SK-N-SH treated with all-trans-retinoic acid at 6 μM for 48 hours (cell line): ENCODE data around the gene PARK7.
A peak's percentile ranks its signal among the peaks of the same experiment; 100 is the strongest.

ENCODE experiments used
- ATAC-seq: fragments of 200-7000 bp; cut with Tn5 transposase; 3 replicates; pipeline ENCODE4 v1.9.1; 2020; ENCODE audit warnings: mild to moderate bottlenecking, moderate library complexity
- BACH2 ChIP-seq: fragments of 250-450 bp; sonication (Bioruptor Pico); IDR thresholded peaks from 2 replicates; pipeline ENCODE4 v1.9.0; 2021; ENCODE audit warnings: mild to moderate bottlenecking, borderline replicate concordance
- CSDC2 ChIP-seq: fragments of 250-450 bp; sonication (Bioruptor Pico); IDR thresholded peaks from 2 replicates; pipeline ENCODE4 v1.5.0; 2020; ENCODE audit warnings: mild to moderate bottlenecking, moderate library complexity
- GLIS3 ChIP-seq: fragments of 250-450 bp; sonication (Bioruptor Pico); IDR thresholded peaks from 2 replicates; pipeline ENCODE4 v1.5.0; 2020; ENCODE audit warnings: mild to moderate bottlenecking, moderate library complexity
- ISL1 ChIP-seq: fragments of 250-450 bp; sonication (Bioruptor Pico); IDR thresholded peaks from 2 replicates; pipeline ENCODE4 v2.1.2; 2022; ENCODE audit warnings: mild to moderate bottlenecking, moderate library complexity
- OSR1 ChIP-seq: fragments of 250-450 bp; sonication (Bioruptor Pico); IDR thresholded peaks from 2 replicates; pipeline ENCODE4 v1.8.0; 2022; ENCODE audit warnings: moderate library complexity, mild to moderate bottlenecking, inconsistent platforms
- PPARA ChIP-seq: fragments of 250-450 bp; sonication (Bioruptor Pico); IDR thresholded peaks from 2 replicates; pipeline ENCODE4 v1.5.0; 2020; ENCODE audit warnings: mild to moderate bottlenecking, borderline replicate concordance
- RARB ChIP-seq: fragments of 250-450 bp; sonication (Bioruptor Pico); IDR thresholded peaks from 2 replicates; pipeline ENCODE4 v1.8.0; 2021; ENCODE audit warnings: mild to moderate bottlenecking, moderate library complexity
- TCF4 ChIP-seq: fragments of 250-450 bp; sonication (Bioruptor Pico); IDR thresholded peaks from 2 replicates; pipeline ENCODE4 v1.8.0; 2021; ENCODE audit warnings: mild to moderate bottlenecking, moderate library complexity, borderline replicate concordance
- TOX ChIP-seq: fragments of 250-450 bp; sonication (Bioruptor Pico); IDR thresholded peaks from 2 replicates; pipeline ENCODE4 v1.8.0; 2021; ENCODE audit warnings: mild to moderate bottlenecking, moderate library complexity, borderline replicate concordance
- ZC3H10 ChIP-seq: fragments of 250-450 bp; sonication (Bioruptor Pico); IDR thresholded peaks from 2 replicates; pipeline ENCODE4 v1.5.1; 2021; ENCODE audit warnings: mild to moderate bottlenecking, moderate library complexity
- ZFP3 ChIP-seq: fragments of 250-450 bp; sonication (Bioruptor Pico); IDR thresholded peaks from 2 replicates; pipeline ENCODE4 v1.5.0; 2020; ENCODE audit warnings: mild to moderate bottlenecking, moderate library complexity
- ZFP30 ChIP-seq: fragments of 450-650 bp; formaldehyde crosslinking; IDR thresholded peaks from 2 replicates; pipeline ENCODE4 v1.5.0; 2022; ENCODE audit warnings: mild to moderate bottlenecking, moderate library complexity
- ZNF565 ChIP-seq: fragments of 450-650 bp; formaldehyde crosslinking; conservative IDR thresholded peaks from 2 replicates; pipeline ENCODE4 v1.5.0; 2020; ENCODE audit warnings: low read depth, mild to moderate bottlenecking, moderate library complexity
- ZNF70 ChIP-seq: fragments of 450-650 bp; formaldehyde crosslinking; IDR thresholded peaks from 2 replicates; pipeline ENCODE4 v1.5.0; 2020; ENCODE audit warnings: mild to moderate bottlenecking, moderate library complexity
- ZNF8 ChIP-seq: fragments of 450-650 bp; formaldehyde crosslinking; IDR thresholded peaks from 2 replicates; pipeline ENCODE4 v1.5.0; 2020; ENCODE audit warnings: mild to moderate bottlenecking, moderate library complexity
- TF ChIP-seq, protein P1 (sequence below): fragments of 250-450 bp; sonication (Bioruptor Pico); IDR thresholded peaks from 2 replicates; pipeline ENCODE4 v1.5.1; 2021; ENCODE audit warnings: mild to moderate bottlenecking, moderate library complexity
- TF ChIP-seq, protein P2 (sequence below): fragments of 250-450 bp; sonication (Bioruptor Pico); IDR thresholded peaks from 2 replicates; pipeline ENCODE4 v1.8.0; 2020; ENCODE audit warnings: mild to moderate bottlenecking, moderate library complexity, borderline replicate concordance
- TF ChIP-seq, protein P3 (sequence below): fragments of 250-450 bp; sonication (Bioruptor Pico); IDR thresholded peaks from 2 replicates; pipeline ENCODE4 v1.8.0; 2021; ENCODE audit warnings: low read depth, mild to moderate bottlenecking, moderate library complexity, borderline replicate concordance
- TF ChIP-seq, protein P4 (sequence below): fragments of 250-450 bp; sonication (Bioruptor Pico); IDR thresholded peaks from 2 replicates; pipeline ENCODE4 v1.5.0; 2020; ENCODE audit warnings: mild to moderate bottlenecking, moderate library complexity
- TF ChIP-seq, protein P5 (sequence below): fragments of 250-450 bp; sonication (Bioruptor Pico); IDR thresholded peaks from 2 replicates; pipeline ENCODE4 v1.5.1; 2020; ENCODE audit warnings: low read depth, mild to moderate bottlenecking, moderate library complexity

Gene PARK7

DNA sequence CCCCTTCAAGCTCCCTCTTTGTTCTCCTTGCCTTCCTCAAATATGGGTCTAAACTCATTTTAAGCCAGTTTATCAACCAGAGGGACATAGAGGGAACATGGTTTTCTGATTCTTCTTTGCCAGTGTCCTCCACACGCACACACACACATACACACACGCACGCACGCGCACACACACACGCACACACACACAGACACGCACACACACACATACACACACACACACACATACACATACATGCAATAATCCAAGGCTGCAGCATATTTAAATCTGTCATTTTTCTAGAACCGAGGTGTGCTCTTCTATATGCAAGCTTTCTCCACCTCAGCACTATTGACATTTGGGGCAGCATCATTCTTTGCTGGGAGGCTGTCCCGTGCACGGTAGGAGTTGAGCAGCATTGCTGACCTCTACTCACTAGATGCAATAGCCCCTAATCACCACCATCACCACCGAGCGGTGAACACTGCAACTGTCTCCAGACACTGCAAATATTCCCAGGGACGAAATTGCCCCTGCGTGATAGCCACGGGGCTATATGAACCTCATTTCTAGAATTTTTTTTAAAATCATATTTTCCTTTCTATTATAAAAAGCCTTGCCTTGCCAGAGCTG lies 28.9 kb upstream of the PARK7 start:
- TF ChIP-seq, protein P1, sequence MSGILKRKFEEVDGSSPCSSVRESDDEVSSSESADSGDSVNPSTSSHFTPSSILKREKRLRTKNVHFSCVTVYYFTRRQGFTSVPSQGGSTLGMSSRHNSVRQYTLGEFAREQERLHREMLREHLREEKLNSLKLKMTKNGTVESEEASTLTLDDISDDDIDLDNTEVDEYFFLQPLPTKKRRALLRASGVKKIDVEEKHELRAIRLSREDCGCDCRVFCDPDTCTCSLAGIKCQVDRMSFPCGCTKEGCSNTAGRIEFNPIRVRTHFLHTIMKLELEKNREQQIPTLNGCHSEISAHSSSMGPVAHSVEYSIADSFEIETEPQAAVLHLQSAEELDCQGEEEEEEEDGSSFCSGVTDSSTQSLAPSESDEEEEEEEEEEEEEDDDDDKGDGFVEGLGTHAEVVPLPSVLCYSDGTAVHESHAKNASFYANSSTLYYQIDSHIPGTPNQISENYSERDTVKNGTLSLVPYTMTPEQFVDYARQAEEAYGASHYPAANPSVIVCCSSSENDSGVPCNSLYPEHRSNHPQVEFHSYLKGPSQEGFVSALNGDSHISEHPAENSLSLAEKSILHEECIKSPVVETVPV (CRISPR knock-in tag) = no peak
- no peak for TF ChIP-seq ZFP30 (CRISPR knock-in tag)
- TF ChIP-seq OSR1 (CRISPR knock-in tag) = no peak
- no peak for TF ChIP-seq ZFP3 (CRISPR knock-in tag)
- 0 out of 3 replicates have a peak, but pooled peaks have one; percentile 38 for ATAC-seq

DNA sequence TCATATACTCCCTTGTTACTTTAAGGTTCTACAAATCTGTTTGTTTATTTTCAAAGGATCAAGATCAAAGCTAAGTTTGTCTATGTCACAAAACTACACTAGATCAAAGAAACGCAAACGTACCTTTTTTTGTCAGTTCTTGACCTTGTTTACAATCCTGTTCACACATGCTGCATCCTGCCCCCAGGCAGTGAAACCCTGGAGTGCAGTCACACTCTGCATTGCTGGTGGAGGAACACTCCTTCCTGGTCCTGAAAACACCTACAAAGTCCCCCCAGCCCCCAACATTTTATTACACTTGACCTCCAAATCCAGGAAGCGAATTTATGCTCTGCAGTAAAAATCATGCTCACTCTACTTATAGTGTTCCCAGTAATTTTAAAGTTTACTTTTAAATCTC lies 23.4 kb upstream of the PARK7 start:
- ATAC-seq = no peak
- TF ChIP-seq ISL1 (CRISPR knock-in tag) (no peak), ZNF70 (no peak), GLIS3 (CRISPR knock-in tag) (no peak), TCF4 (no peak), ZNF8 (CRISPR knock-in tag) (no peak), TOX (no peak), ZFP30 (CRISPR knock-in tag) (no peak), BACH2 (CRISPR knock-in tag) (no peak), RARB (no peak), CSDC2 (CRISPR knock-in tag) (no peak), PPARA (CRISPR knock-in tag) (no peak), OSR1 (CRISPR knock-in tag) (no peak), ZNF565 (no peak)
- TF ChIP-seq, protein P1 (CRISPR knock-in tag) = no peak
- TF ChIP-seq, protein P2, sequence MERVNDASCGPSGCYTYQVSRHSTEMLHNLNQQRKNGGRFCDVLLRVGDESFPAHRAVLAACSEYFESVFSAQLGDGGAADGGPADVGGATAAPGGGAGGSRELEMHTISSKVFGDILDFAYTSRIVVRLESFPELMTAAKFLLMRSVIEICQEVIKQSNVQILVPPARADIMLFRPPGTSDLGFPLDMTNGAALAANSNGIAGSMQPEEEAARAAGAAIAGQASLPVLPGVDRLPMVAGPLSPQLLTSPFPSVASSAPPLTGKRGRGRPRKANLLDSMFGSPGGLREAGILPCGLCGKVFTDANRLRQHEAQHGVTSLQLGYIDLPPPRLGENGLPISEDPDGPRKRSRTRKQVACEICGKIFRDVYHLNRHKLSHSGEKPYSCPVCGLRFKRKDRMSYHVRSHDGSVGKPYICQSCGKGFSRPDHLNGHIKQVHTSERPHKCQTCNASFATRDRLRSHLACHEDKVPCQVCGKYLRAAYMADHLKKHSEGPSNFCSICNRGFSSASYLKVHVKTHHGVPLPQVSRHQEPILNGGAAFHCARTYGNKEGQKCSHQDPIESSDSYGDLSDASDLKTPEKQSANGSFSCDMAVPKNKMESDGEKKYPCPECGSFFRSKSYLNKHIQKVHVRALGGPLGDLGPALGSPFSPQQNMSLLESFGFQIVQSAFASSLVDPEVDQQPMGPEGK (CRISPR knock-in tag) = no peak
- TF ChIP-seq, protein P3, sequence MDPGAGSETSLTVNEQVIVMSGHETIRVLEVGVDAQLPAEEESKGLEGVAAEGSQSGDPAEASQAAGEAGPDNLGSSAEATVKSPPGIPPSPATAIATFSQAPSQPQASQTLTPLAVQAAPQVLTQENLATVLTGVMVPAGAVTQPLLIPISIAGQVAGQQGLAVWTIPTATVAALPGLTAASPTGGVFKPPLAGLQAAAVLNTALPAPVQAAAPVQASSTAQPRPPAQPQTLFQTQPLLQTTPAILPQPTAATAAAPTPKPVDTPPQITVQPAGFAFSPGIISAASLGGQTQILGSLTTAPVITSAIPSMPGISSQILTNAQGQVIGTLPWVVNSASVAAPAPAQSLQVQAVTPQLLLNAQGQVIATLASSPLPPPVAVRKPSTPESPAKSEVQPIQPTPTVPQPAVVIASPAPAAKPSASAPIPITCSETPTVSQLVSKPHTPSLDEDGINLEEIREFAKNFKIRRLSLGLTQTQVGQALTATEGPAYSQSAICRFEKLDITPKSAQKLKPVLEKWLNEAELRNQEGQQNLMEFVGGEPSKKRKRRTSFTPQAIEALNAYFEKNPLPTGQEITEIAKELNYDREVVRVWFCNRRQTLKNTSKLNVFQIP (CRISPR knock-in tag) = no peak
- TF ChIP-seq, protein P4, sequence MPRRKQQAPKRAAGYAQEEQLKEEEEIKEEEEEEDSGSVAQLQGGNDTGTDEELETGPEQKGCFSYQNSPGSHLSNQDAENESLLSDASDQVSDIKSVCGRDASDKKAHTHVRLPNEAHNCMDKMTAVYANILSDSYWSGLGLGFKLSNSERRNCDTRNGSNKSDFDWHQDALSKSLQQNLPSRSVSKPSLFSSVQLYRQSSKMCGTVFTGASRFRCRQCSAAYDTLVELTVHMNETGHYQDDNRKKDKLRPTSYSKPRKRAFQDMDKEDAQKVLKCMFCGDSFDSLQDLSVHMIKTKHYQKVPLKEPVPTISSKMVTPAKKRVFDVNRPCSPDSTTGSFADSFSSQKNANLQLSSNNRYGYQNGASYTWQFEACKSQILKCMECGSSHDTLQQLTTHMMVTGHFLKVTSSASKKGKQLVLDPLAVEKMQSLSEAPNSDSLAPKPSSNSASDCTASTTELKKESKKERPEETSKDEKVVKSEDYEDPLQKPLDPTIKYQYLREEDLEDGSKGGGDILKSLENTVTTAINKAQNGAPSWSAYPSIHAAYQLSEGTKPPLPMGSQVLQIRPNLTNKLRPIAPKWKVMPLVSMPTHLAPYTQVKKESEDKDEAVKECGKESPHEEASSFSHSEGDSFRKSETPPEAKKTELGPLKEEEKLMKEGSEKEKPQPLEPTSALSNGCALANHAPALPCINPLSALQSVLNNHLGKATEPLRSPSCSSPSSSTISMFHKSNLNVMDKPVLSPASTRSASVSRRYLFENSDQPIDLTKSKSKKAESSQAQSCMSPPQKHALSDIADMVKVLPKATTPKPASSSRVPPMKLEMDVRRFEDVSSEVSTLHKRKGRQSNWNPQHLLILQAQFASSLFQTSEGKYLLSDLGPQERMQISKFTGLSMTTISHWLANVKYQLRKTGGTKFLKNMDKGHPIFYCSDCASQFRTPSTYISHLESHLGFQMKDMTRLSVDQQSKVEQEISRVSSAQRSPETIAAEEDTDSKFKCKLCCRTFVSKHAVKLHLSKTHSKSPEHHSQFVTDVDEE = no peak
- TF ChIP-seq, protein P5, sequence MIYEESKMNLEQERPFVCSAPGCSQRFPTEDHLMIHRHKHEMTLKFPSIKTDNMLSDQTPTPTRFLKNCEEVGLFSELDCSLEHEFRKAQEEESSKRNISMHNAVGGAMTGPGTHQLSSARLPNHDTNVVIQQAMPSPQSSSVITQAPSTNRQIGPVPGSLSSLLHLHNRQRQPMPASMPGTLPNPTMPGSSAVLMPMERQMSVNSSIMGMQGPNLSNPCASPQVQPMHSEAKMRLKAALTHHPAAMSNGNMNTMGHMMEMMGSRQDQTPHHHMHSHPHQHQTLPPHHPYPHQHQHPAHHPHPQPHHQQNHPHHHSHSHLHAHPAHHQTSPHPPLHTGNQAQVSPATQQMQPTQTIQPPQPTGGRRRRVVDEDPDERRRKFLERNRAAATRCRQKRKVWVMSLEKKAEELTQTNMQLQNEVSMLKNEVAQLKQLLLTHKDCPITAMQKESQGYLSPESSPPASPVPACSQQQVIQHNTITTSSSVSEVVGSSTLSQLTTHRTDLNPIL = no peak

DNA sequence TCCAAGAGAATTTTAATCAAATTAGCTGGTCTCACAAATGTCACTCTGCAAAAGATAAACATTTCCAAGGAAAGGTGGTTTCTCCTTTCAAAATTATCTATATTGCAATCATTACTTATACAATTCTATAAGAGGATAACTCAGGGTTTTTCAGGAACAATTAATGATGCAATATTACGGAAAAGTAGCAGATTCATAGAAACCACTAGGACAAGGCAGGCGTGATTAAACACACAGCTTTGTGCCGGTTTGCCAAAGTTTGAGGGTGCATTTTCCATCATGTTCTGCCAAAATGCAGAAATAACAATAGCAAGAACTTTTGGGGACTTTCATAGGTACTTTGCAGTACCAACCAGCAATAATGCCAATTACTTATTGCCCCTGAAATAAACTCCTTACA lies 21.5 kb upstream of the PARK7 start:
- TF ChIP-seq ZFP30 (CRISPR knock-in tag) (no peak), OSR1 (CRISPR knock-in tag) (no peak), CSDC2 (CRISPR knock-in tag) (no peak), TCF4 (no peak), ISL1 (CRISPR knock-in tag) (no peak), PPARA (CRISPR knock-in tag) (no peak), ZC3H10 (no peak)
- TF ChIP-seq, protein P4 = no peak
- no peak for ATAC-seq
